Fibroblast of pulmonary artery (primary cell): ENCODE results near the gene STPG3.
A peak's percentile ranks its signal among the peaks of the same experiment; 100 is the strongest.

ENCODE experiments used
- DNase-seq: peaks from one replicate; pipeline ENCODE4 v3.0.0-alpha.2; 2010; ENCODE audit warnings: low read depth
- H3K4me3 ChIP-seq: replicated peaks from 2 replicates; pipeline ENCODE4 v1.5.1; 2011; ENCODE audit warnings: low read depth, mild to moderate bottlenecking, control low read depth, low read length, moderate library complexity
- CTCF ChIP-seq: IDR thresholded peaks from 2 replicates; pipeline ENCODE4 v1.5.1; 2011; ENCODE audit warnings: mild to moderate bottlenecking, control low read depth, low read length, inconsistent platforms; ENCODE audit errors: missing control alignments

The STPG3 gene

GRCh38 chr9:137212520-137212919 lies 38.6 kb upstream of the STPG3 start:
- TF ChIP-seq CTCF: no peak
- DNase-seq: no peak
- no peak overlapping the region for H3K4me3 ChIP-seq

- no peak overlapping the region for H3K4me3 ChIP-seq
- DNase-seq: no peak
- peak; percentile 10 for TF ChIP-seq CTCF
Observed at GRCh38 chr9:137213160-137214060, 37.7 kb upstream of the STPG3 start.

- no peak for TF ChIP-seq CTCF
- no peak overlapping the region for H3K4me3 ChIP-seq
- no peak for DNase-seq
Observed at GRCh38 chr9:137214620-137215019, 36.5 kb upstream of the STPG3 start.

- no peak for TF ChIP-seq CTCF
- no peak overlapping the region for H3K4me3 ChIP-seq
- no peak for DNase-seq
Observed at GRCh38 chr9:137215196-137215986, 35.7 kb upstream of the STPG3 start.

GRCh38 chr9:137216188-137216965 lies 34.7 kb upstream of the STPG3 start:
- TF ChIP-seq CTCF: no peak
- no peak overlapping the region for H3K4me3 ChIP-seq
- DNase-seq: no peak

GRCh38 chr9:137217276-137218211 lies 33.5 kb upstream of the STPG3 start:
- DNase-seq: no peak
- no peak overlapping the region for H3K4me3 ChIP-seq

More at GRCh38 chr9:137217276-137218211, 33.5 kb upstream of the STPG3 start:
- no peak for TF ChIP-seq CTCF
